HG03103 (cell line): ENCODE results near the gene KRTAP4-5.
"Not testable (repeated sequence)": the region's sequence is repeated elsewhere in the genome, so short reads cannot be mapped to it uniquely, and the experiment has no call there.

Experiments used
- ATAC-seq: cut with Tn5 transposase; IDR thresholded peaks from one replicate; pipeline ENCODE4 v1.9.1; 2021; ENCODE audit warnings: low read depth; ENCODE audit not compliant: unreplicated experiment

KRTAP4-5 gene

GRCh38 chr17:41149652-41149985 lies at the start of gene KRTAP4-5:
TSS of gene KRTAP4-5 (minus strand) at chr17:41149825. CDS start at chr17:41149767, 58 bp downstream.
- no peak for ATAC-seq

GRCh38 chr17:41196068-41196467 lies 46.4 kb upstream of the KRTAP4-5 start:
- ATAC-seq: no peak

- no peak for ATAC-seq
Measured at GRCh38 chr17:41190328-41190727, 40.7 kb upstream of the KRTAP4-5 start.

GRCh38 chr17:41189837-41190318 lies 40.3 kb upstream of the KRTAP4-5 start, which contains the start of gene KRTAP9-1:
TSS of gene KRTAP9-1 (plus strand) at chr17:41189887. CDS start at chr17:41189887, 0 bp downstream.
- ATAC-seq: not testable (repeated sequence)

GRCh38 chr17:41186872-41187271 lies 37.2 kb upstream of the KRTAP4-5 start:
- ATAC-seq: no peak

- no peak for ATAC-seq
Measured at GRCh38 chr17:41185001-41185400, 35.4 kb upstream of the KRTAP4-5 start.

GRCh38 chr17:41184480-41184961 lies 34.9 kb upstream of the KRTAP4-5 start, which contains the start of gene KRTAP4-1:
TSS of gene KRTAP4-1 (minus strand) at chr17:41184911. CDS start at chr17:41184854, 57 bp downstream.
- ATAC-seq: no peak

- ATAC-seq: no peak
Measured at GRCh38 chr17:41178843-41179616, 29.4 kb upstream of the KRTAP4-5 start.

GRCh38 chr17:41178341-41178740 lies 28.7 kb upstream of the KRTAP4-5 start:
- ATAC-seq: no peak

- ATAC-seq: no peak
Measured at GRCh38 chr17:41177727-41178271, 28.2 kb upstream of the KRTAP4-5 start, which contains the start of gene KRTAP4-2. TSS of gene KRTAP4-2 (minus strand) at chr17:41178221. CDS start at chr17:41178164, 57 bp downstream.

GRCh38 chr17:41176744-41177387 lies 27.2 kb upstream of the KRTAP4-5 start:
- no peak for ATAC-seq

GRCh38 chr17:41171886-41172285 lies 22.3 kb upstream of the KRTAP4-5 start:
- no peak for ATAC-seq

GRCh38 chr17:41168121-41168520 lies 18.5 kb upstream of the KRTAP4-5 start, which contains the start of gene KRTAP4-3:
TSS of gene KRTAP4-3 (minus strand) at chr17:41168221. CDS start at chr17:41168172, 49 bp downstream.
- ATAC-seq: no peak

- ATAC-seq: no peak
Measured at GRCh38 chr17:41167561-41167960, 17.9 kb upstream of the KRTAP4-5 start.

- no peak for ATAC-seq
Measured at GRCh38 chr17:41163828-41164227, 14.2 kb upstream of the KRTAP4-5 start.

- no peak for ATAC-seq
Measured at GRCh38 chr17:41160648-41161047, 11.0 kb upstream of the KRTAP4-5 start, which contains the start of gene KRTAP4-4. TSS of gene KRTAP4-4 (minus strand) at chr17:41160748. CDS start at chr17:41160691, 57 bp downstream.

GRCh38 chr17:41160190-41160589 lies 10.6 kb upstream of the KRTAP4-5 start:
- ATAC-seq: not testable (repeated sequence)

GRCh38 chr17:41153856-41154255 lies 4.2 kb upstream of the KRTAP4-5 start:
- ATAC-seq: no peak

- ATAC-seq: no peak
Measured at GRCh38 chr17:41151525-41151924, 1.9 kb upstream of the KRTAP4-5 start.

- ATAC-seq: no peak
Measured at GRCh38 chr17:41150026-41150425, 401 bp upstream of the KRTAP4-5 start.
